Thyroid gland (tissue), 4 donors: ENCODE data around the gene CCDC106. TPM values are rescaled to one million over a fixed set of nuclear protein-coding genes. Genes with fewer than 3 reads are reported as not detected.

Experiments used
- DNase-seq, 2 donors: peaks; one replicate each; pipeline ENCODE4 v3.0.0-alpha.2; 2019
- H3K27ac ChIP-seq, 3 donors: fragments of 200-600 bp; sonication (generic); 1 replicate in 2 of 3; 2 replicates in 1 of 3; pipeline ENCODE4 v1.5.1; 2016 to 2019; ENCODE audit warnings: mild to moderate bottlenecking in 1 of 3, moderate library complexity in 1 of 3
- H3K27me3 ChIP-seq: fragments of 200-600 bp; sonication (generic); one replicate; pipeline ENCODE4 v1.5.1; 2019
- H3K36me3 ChIP-seq, 2 donors: fragments of 200-600 bp; sonication (generic); one replicate each; pipeline ENCODE4 v1.5.1; 2016 to 2019
- H3K4me1 ChIP-seq, 2 donors: fragments of 200-600 bp; sonication (generic); one replicate each; pipeline ENCODE4 v1.5.1; 2017 to 2019
- H3K4me3 ChIP-seq, 3 donors: fragments of 200-600 bp; sonication (generic); replicated peaks in 1 of 3; 1 replicate in 2 of 3; 2 replicates in 1 of 3; pipeline ENCODE4 v1.5.1; 2016; ENCODE audit warnings: mild to moderate bottlenecking in 1 of 3
- H3K9me3 ChIP-seq: fragments of 200-600 bp; sonication (generic); one replicate; pipeline ENCODE4 v1.5.1; 2017
- POLR2A ChIP-seq, 2 donors: fragments of 450-650 bp; IDR thresholded peaks; one replicate each; pipeline ENCODE4 v1.6.1; 2017; ENCODE audit warnings: antibody characterized with exemption in 2 of 2, mild to moderate bottlenecking in 2 of 2, moderate library complexity in 1 of 2
- WGBS, 2 donors: methylation state at CpG; one replicate each; pipeline ENCODE4 v1.1.5; 2017; 5-methylcytosine and 5-hydroxymethylcytosine counted together
- intact Hi-C: fragments of 100-400 bp; cut with DNase I; formaldehyde crosslinking; loops from one replicate; pipeline ENCODE4 v1.15.1; 2023
- total RNA-seq, 4 donors: library from RNA; depleted of rRNA; stranded (reverse); fragments of >200 nt; gene quantifications; one replicate each; pipeline ENCODE4 v1.2.3, GENCODE V29; 2016
- TF ChIP-seq, protein P1 (sequence below), 6 experiments: fragments of 200-600 bp in 3 of 6; fragments of 450-650 bp in 3 of 6; sonication (generic) in 3 of 6; IDR thresholded peaks; one replicate each; pipeline ENCODE4 v1.5.1; 2016 to 2019; ENCODE audit warnings: antibody characterized with exemption in 6 of 6, mild to moderate bottlenecking in 2 of 6, inconsistent platforms in 1 of 6, moderate library complexity in 1 of 6

The CCDC106 gene
- total RNA-seq, 4 donors from 2014 or later: 11.2 to 23.2 (median 20.7) TPM

DNA sequence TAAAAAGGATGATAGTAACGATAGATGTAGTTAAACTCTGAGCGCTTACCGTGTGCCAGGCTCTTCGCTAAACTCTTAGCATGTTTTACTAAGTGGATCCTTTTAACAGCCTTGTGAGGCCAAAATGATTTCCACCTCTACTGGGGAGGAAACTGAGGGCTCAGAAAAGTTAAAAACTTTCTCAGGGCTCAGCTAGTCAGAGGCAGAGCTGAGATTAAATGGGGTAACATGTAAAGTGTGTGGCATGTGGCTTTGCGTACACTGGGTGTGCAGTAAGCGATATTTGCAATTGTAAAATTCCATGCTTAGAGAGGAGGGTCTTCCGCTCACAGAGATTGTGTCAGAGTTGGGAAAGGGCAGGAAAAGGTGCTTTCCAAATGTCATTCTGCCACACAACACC lies 8.5 kb downstream of the CCDC106 start:
- H3K27me3 ChIP-seq: no peaks in the 10 kb centered on the region
- no peak for DNase-seq
- peaks cover 37 to 46% of the 10 kb centered on the region in 2 donors for H3K4me1 ChIP-seq
- peaks cover 19 to 22% of the 10 kb centered on the region in 2 donors for H3K36me3 ChIP-seq
- TF ChIP-seq, protein P1, sequence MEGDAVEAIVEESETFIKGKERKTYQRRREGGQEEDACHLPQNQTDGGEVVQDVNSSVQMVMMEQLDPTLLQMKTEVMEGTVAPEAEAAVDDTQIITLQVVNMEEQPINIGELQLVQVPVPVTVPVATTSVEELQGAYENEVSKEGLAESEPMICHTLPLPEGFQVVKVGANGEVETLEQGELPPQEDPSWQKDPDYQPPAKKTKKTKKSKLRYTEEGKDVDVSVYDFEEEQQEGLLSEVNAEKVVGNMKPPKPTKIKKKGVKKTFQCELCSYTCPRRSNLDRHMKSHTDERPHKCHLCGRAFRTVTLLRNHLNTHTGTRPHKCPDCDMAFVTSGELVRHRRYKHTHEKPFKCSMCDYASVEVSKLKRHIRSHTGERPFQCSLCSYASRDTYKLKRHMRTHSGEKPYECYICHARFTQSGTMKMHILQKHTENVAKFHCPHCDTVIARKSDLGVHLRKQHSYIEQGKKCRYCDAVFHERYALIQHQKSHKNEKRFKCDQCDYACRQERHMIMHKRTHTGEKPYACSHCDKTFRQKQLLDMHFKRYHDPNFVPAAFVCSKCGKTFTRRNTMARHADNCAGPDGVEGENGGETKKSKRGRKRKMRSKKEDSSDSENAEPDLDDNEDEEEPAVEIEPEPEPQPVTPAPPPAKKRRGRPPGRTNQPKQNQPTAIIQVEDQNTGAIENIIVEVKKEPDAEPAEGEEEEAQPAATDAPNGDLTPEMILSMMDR (IDR thresholded peaks at IDR 0.05): no peak
- TF ChIP-seq POLR2A (IDR thresholded peaks at IDR 0.05): no peak
- WGBS, 2 donors: 55% methylated on average over 7 of the region's 7 CpGs
- no peaks in the 10 kb centered on the region for H3K9me3 ChIP-seq
- H3K4me3 ChIP-seq: peak overlapping the region in 1 of 3 donors; percentile 76
- intact Hi-C loops: loop anchor here (10.0 kb wide), 1 partner anchor 272 kb away; the partner anchor contains the start of genes RPL28 and TMEM238
- no peak overlapping the region for H3K27ac ChIP-seq

DNA sequence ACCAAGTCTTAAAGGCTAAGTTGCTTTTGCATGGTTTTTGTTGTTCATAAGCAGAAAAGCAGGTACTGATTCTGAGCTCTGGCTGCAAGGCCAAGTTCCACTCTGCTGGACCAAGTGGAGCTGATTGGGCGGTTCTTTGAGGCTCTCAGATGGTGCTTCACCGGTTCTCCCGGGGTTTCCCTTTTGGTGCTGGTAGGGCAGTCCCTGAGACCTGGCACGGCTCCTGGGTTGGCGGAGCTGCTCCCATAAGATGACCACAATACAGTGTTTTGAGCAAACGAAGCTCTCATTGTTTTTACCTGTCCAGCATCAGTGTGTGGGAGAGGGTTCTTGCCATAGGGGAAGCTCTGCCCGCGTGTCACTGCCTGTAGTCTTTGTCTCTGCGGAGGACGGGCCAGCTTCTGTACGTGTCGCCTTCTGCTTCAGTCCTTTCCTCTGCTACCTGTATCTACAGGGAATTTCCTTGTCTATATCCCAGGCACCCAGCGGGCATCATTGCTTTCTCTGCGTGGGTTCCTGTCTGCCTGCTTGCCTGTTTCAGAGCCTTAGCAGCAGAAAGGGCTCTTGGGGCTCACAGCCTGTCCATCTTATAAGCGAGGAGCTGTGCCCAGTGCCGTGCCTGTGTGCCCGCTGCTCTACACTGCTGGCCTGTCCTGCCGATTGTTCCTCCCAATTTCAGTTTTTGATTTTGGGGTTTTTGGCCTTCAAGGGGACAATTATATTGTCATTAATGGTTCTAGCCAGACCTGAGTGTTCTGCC lies 9.2 kb downstream of the CCDC106 start:
- peaks cover 37 to 46% of the 10 kb centered on the region in 2 donors for H3K4me1 ChIP-seq
- peaks cover 26 to 28% of the 10 kb centered on the region in 2 donors for H3K36me3 ChIP-seq
- WGBS, 2 donors: 41% methylated on average over 18 of the region's 18 CpGs
- no peaks in the 10 kb centered on the region for H3K9me3 ChIP-seq
- intact Hi-C loops: loop anchor here (10.0 kb wide), 1 partner anchor 272 kb away; the partner anchor contains the start of genes RPL28 and TMEM238
- H3K4me3 ChIP-seq: peak overlapping the region in 1 of 3 donors; percentile 76
- DNase-seq: peak; percentile 73 to 82
- H3K27me3 ChIP-seq: no peaks in the 10 kb centered on the region
- H3K27ac ChIP-seq: no peak overlapping the region
- TF ChIP-seq, protein P1 (IDR thresholded peaks at IDR 0.05): no peak
- no peak for TF ChIP-seq POLR2A (IDR thresholded peaks at IDR 0.05)

DNA sequence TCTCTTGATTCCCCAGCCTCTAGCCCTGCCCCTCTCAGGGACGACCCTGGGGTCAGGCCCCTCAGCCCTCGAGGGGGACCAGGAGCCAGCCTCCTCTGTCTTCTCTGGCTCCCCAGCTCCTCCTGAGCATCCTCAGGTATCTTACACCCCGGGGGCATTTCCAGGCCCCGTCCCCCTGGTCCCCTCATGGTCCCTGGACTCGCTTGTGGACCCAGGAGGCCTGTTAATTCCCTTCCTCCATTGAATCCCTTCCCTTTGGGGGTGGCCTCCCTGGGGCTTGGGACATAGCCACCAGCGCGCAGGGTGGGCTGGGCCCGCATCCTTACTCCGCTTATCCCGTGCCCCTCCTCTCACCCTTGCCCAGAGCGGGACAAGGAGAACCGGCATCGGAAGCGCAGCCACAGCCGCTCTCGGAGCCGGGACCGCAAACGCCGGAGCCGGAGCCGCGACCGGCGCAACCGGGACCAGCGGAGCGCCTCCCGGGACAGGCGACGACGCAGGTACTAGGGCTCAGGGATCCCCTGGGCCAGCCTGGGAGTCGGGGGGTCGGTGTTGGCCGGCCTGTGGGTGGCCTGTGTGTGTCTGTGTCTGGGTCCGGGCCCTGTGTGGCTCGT lies 10.9 kb downstream of the CCDC106 start:
- WGBS, 2 donors: 92% methylated on average over 36 to 37 of the region's 37 CpGs

DNA sequence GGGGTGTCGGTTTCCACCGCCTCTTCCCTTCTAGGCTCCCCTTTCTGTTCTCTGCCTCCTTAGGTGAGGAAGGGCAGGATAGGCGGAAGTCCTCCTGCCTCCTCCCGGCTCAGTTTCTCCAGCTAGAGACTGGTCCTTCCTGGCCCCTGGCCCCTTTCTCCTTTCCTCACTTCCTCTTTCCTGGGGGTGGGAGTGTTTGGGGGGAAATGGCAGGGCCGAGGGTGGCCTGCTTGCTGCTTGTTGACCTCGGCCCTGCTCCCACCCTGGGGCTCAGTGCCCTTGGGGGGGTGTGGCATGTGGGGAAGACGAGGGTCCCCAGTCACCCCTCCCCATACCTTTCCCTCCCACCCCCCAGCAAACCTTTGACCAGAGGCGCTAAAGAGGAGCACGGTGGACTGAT lies 11.8 kb downstream of the CCDC106 start:
- no peaks in the 10 kb centered on the region for H3K9me3 ChIP-seq
- no peak overlapping the region for H3K27ac ChIP-seq
- no peak for DNase-seq
- peaks cover 32 to 41% of the 10 kb centered on the region in 2 donors for H3K4me1 ChIP-seq
- intact Hi-C loops: loop anchor here (10.0 kb wide), 1 partner anchor 275 kb away; the partner anchor contains the start of genes RPL28 and TMEM238
- WGBS, 2 donors: 74 to 77% methylated on average over 9 of the region's 9 CpGs
- TF ChIP-seq POLR2A (IDR thresholded peaks at IDR 0.05): no peak
- TF ChIP-seq, protein P1 (IDR thresholded peaks at IDR 0.05): no peak
- no peak overlapping the region for H3K4me3 ChIP-seq
- H3K36me3 ChIP-seq: peaks cover 49 to 54% of the 10 kb centered on the region in 2 donors
- no peaks in the 10 kb centered on the region for H3K27me3 ChIP-seq

More for the DNA sequence above, 10.9 kb downstream of the CCDC106 start:
- no peak for DNase-seq
- peaks cover 43 to 46% of the 10 kb centered on the region in 2 donors for H3K36me3 ChIP-seq
- no peaks in the 10 kb centered on the region for H3K9me3 ChIP-seq
- TF ChIP-seq, protein P1 (IDR thresholded peaks at IDR 0.05): no peak
- no peak for TF ChIP-seq POLR2A (IDR thresholded peaks at IDR 0.05)
- peaks cover 32 to 41% of the 10 kb centered on the region in 2 donors for H3K4me1 ChIP-seq
- H3K27me3 ChIP-seq: no peaks in the 10 kb centered on the region
- H3K4me3 ChIP-seq: no peak overlapping the region
- no peak overlapping the region for H3K27ac ChIP-seq
- intact Hi-C loops: loop anchor here (10.0 kb wide), 1 partner anchor 274 kb away; the partner anchor contains the start of genes RPL28 and TMEM238
